GM18499 (cell line): Measurements from ENCODE around the gene TUBB4A.
"Not testable (repeated sequence)": the region's sequence is repeated elsewhere in the genome, so short reads cannot be mapped to it uniquely, and the experiment has no call there.

ENCODE experiments used
- ATAC-seq: cut with Tn5 transposase; IDR thresholded peaks from one replicate; pipeline ENCODE4 v1.9.1; 2021; ENCODE audit warnings: moderate number of reproducible peaks; ENCODE audit not compliant: insufficient read depth, unreplicated experiment

Gene TUBB4A

GRCh38 chr19:6501740-6502648, at the start of gene TUBB4A:
Gene TUBB4A (minus strand): TSS chr19:6502309. CDS start chr19:6502212, 97 bp downstream.
- ATAC-seq = no peak

- ATAC-seq = no peak
Observed at GRCh38 chr19:6551091-6551490, 49.0 kb upstream of the TUBB4A start.

GRCh38 chr19:6550679-6551078, 48.6 kb upstream of the TUBB4A start:
- not testable (repeated sequence) for ATAC-seq

- ATAC-seq = no peak
Observed at GRCh38 chr19:6543866-6544347, 41.8 kb upstream of the TUBB4A start.

GRCh38 chr19:6540918-6541689, 39.0 kb upstream of the TUBB4A start:
- ATAC-seq = no peak

GRCh38 chr19:6539514-6539913, 37.4 kb upstream of the TUBB4A start:
- no peak for ATAC-seq

GRCh38 chr19:6535558-6536137, 33.5 kb upstream of the TUBB4A start:
- ATAC-seq = no peak

GRCh38 chr19:6534451-6535093, 32.5 kb upstream of the TUBB4A start:
- no peak for ATAC-seq

- ATAC-seq = no peak
Observed at GRCh38 chr19:6533746-6534418, 31.8 kb upstream of the TUBB4A start.

GRCh38 chr19:6533000-6533328, 30.9 kb upstream of the TUBB4A start:
- ATAC-seq = no peak

GRCh38 chr19:6532244-6532999, 30.3 kb upstream of the TUBB4A start:
- no peak for ATAC-seq

GRCh38 chr19:6531956-6532243, 29.8 kb upstream of the TUBB4A start:
- ATAC-seq = no peak

GRCh38 chr19:6531163-6531955, 29.2 kb upstream of the TUBB4A start:
- ATAC-seq = no peak

- no peak for ATAC-seq
Observed at GRCh38 chr19:6530386-6531162, 28.5 kb upstream of the TUBB4A start, which contains the start of gene TNFSF9. Gene TNFSF9 (plus strand): TSS chr19:6531026. CDS start chr19:6531037, 11 bp downstream.

GRCh38 chr19:6529937-6530385, 27.9 kb upstream of the TUBB4A start:
- ATAC-seq = no peak

- no peak for ATAC-seq
Observed at GRCh38 chr19:6529351-6529750, 27.2 kb upstream of the TUBB4A start.

GRCh38 chr19:6528544-6529121, 26.5 kb upstream of the TUBB4A start:
- ATAC-seq = no peak
